ENCODE measurements around the gene TMEM178B.

- TF ChIP-seq YY1 (IDR thresholded peaks at IDR 0.05; ENCODE audit: insufficient read depth, insufficient read length) (no peak), SUZ12 (IDR thresholded peaks at IDR 0.05; ENCODE audit: extremely low read depth, insufficient read depth, insufficient read length) (no peak), ZNF274 (IDR thresholded peaks at IDR 0.05; ENCODE audit: low read depth, low read length) (no peak)
These were observed 261.3 kb downstream of the TMEM178B start for GRCh38 chr7:141335164-141335563.

All from NT2/D1 (cell line).